GM19035 (cell line): ENCODE measurements around the gene DAGLA.
"Not testable (repeated sequence)": the region's sequence is repeated elsewhere in the genome, so short reads cannot be mapped to it uniquely, and the experiment has no call there.

ENCODE experiments used
- ATAC-seq: cut with Tn5 transposase; IDR thresholded peaks from one replicate; pipeline ENCODE4 v1.9.1; 2021; ENCODE audit not compliant: unreplicated experiment

DAGLA gene

DNA sequence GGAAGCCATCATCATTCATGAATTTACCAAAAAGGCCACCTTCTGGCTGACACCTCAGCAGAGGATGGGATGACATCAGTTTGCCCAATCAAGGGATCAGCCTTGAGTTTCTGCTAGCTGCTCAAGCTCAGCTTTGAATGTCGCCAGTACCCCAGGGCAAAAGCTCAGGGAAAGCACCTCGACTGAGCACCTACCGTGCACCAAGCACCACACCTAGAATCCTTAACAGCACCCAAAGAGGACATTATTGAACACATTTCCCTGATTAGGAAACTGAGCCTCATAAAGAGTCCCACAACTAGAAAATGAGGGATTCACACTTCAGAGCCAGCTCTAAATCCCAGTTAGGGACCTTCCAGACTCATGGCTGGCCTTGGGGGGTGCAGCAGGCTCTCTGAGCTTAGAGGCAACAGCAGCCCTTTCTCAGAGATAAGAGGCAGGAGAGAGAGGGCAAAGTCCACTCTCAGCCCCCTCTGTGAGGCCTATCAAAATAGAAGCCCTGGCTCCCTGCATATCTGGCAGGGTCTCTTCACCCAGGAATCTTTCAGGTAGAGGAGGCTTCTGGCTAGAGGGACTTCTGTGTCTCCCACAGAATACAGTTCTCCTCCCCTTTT lies 13.4 kb upstream of the DAGLA start:
- ATAC-seq, result no peak

DNA sequence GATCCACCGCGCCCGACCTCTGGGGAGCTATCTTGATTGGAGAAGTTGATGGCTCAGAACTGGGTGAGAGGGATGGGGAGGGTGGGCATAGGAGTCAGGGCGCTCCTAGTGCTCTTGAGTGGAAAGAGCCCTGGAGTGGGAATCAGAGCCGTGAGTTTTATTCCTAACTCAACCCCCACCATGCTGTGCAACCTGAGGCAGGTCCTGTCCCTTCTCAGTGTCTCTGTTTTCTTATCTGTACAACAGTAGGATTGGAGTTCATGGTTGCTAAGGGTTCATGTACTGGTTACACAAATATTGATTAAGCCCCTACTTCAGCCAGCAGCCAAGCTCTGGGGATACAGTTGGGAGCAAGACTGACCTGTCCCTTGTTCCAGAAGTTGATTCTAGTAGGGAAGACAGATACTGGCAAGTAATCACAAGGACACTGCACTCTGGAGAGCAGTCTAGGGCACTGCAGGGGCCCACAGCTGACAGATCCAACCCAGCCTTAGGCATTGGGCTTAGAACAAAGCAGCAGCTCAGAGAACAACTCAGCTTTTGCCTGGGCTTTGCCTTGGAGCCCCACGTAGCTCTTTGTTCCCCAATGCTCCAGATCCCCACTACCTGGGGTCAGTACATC lies 12.4 kb upstream of the DAGLA start:
- no peak for ATAC-seq

DNA sequence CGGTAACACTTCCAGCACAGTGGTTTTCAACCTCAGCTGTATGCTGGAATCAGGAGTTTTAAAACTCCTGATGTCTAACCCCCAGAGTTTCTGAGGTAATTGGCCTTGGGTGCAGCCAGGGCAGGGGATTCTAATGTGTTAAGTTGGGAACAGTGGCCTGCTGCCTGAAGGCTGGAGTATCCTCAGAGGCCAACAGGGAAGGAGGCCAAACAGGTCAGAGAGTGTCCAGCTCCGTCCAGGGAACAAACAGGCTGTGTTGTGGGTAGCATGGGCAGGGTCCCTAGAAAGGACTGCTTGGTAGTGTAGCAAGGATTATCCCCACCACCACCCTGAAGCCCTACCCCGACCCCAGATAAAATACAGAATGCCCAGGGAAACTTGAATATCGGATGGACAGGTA lies 10.8 kb upstream of the DAGLA start:
- ATAC-seq, result no peak

DNA sequence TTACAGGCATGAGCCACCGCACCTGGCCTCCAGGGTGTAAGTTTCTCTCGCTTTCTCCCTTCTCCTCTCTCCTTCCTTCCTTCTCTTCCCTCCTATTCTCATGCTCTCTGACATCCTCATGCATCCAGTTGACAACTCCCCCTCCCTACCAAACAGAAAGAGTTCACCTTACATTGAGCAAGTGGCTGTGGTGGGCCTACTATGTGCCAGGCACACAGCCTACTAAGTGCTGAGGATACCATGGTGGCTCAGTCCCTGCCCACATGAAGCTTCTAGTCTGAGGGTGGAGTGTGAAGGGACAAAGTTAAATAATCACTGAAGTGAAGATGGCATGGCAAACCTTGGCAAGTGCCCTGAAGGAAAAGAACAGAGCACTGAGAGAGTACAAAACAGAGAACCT lies 9.6 kb upstream of the DAGLA start:
- ATAC-seq, result no peak

DNA sequence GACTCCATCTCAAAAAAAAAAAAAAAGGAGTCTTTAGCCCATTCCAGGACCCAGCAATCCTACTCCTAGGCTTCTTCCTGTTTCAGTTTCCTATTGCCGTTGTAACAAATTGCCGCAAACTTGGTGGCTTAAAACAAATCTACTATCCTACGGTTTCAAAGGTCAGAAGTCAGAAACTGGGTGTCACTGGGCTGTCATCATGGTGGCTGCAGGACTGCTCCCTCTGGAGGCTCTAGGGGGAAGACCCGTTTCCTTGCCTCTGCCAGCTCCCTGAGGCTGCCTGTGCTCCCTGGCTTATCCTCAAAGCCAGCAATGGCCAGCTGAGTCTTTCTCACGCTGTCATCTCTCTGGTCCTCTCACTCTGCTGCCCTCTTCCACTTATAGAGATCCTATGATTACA lies 8.7 kb upstream of the DAGLA start:
- no peak for ATAC-seq

DNA sequence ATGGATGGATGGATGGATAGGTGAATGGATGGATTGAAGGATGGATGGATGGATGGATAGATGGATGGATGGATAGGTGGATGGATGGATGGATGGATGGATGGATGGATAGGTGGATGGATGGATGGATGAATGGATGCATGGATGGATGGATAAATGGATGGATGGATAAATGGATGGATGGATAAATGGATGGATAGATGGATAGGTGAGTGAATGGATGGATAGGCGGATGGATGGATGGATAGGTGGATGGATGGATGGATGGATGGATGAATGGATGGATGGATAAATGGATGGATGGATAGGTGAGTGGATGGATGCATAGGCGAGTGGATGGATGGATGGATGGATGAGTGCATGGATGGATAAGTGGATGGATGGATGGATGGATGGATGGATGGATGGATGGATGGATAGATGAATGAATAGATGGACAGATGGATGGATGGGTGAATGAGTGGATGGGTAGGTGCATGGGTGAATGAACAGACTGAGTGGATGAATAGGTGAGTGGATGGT lies 6.2 kb upstream of the DAGLA start:
- ATAC-seq, result not testable (repeated sequence)

DNA sequence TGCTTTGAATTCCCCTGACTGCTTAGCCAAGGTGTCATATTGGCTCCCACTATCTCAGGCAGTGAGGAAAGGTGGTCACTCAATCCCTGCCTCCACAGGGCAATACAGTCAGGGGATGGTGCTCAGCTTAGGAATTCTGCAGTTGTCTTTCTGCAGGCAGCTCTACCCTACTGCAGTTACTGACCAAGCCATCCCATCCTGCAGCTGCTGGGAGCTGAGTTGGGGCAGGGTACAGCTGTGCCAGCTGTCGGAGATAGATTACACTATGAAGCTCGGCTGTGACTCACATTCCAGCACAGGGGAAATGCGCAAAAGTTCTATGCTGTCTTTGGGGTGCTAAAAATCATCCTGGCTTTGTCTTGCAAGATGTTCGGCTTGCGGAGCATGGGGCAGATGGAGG lies 4.4 kb upstream of the DAGLA start:
- no peak for ATAC-seq

DNA sequence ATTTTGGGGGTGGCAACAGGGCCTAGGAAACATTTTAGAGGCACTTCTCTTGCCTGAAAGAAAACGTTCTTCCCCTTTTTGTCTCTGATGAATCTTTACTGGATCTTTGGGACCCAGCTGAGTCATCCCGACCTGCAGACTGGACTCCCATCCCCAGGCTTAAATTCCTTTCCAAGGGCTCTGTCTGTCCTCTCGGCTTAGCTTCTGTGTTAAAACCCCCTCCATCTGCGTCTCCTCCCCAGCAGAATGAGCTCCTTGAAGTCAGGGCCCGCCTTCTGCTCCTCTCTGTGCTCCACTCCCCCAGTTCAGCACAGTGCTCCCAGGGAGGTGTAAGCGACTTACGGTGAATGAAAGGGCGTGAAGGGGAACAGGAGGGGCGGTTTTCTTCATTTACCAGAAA lies 895 bp upstream of the DAGLA start:
- ATAC-seq, result no peak

DNA sequence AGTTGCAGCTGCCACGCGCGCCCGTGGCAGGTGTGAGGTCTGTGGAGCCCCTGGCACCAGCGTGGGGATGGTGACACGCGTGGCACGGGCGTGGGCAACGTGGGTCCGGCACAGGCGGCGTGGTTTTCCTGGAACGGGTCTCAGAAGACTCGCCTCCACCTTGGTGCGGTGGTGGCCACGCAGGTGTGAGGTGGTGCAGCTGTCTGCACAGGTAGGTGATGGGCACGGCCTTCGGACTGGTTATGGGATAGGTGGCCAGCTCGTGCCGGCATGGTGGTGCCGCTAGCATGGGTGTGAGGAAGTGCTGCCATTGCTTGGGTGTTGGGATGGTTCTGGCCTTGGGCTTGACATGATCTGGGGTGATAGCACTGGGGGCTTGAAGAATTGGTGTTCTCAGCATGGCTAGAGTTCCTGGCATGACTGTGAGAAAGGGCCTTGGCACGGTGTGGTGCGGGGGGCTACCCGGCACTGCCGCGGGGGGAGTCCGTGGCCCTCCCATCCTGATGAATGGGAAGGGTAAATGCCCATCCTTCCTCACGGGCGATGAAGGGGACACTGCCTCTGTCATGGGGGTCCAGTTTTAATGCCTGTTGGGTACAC lies 531 bp downstream of the DAGLA start:
- no peak for ATAC-seq

DNA sequence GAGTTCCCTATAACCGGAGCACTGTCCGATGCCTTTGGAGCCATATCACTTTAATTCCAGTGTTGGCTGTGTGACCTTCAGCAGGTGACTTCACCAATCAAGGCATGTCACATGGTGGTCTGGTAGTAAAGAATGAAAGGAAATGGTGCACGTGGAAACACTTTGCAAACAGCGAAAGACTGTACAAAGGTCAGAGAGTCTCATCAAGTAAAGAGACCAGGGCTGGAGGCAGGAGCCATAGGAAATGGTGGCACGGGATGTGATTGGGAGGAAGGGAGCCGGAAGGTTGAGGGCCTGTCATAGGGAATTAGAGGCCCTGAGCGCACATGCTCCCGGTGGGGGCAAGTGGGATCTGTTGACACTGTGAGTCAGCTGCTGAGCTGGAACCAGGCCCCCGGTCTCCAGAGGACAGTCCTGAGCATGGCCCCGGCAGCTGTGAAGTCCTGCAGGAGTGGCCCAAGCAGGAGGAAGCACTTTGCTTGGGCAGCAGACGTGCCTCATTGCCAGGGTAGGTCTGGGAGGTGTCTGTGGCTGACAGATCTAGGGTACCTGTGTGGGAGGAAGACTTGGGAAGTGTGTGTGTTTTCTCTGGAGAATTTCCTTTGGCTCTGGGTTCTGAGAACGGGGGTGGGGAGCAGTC lies 2.0 kb downstream of the DAGLA start:
- no peak for ATAC-seq

DNA sequence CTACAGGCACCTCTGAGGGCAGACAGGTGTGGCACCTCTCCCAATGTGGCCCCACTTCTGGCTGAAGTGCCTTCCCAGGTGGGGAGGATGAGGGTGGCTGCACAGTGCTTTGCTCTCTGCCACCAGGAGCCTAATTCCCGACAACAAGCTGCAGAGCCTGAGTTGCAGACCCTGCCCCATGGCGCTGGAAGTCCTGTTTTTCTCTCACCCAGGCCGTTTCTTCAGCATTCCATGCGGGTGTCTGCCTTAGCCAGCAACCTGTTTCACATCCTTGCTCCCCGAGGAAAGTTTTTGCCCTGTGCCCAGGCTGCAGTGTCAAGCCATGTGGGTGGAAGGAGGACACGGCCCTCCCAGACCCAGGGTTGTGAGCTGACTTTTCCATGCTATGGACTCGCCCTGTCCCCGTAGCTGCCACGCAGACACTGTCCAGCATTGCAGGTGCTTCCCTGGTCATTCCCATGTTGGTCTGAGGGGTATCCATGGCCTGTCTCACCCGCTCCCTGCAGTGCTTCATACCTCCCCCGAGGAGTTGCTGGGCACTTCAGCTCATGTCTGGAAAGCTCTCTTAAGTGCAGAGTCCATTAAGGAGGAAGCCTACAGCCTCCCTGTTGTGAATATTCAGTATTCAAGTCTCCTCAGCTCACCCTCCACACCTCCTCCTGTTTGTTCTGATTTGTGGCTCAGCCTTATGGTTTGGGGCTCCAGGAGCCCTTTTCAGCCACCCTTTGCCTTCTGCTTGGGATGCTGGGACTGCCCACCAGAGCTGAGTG lies 2.9 kb downstream of the DAGLA start:
- ATAC-seq, result no peak

DNA sequence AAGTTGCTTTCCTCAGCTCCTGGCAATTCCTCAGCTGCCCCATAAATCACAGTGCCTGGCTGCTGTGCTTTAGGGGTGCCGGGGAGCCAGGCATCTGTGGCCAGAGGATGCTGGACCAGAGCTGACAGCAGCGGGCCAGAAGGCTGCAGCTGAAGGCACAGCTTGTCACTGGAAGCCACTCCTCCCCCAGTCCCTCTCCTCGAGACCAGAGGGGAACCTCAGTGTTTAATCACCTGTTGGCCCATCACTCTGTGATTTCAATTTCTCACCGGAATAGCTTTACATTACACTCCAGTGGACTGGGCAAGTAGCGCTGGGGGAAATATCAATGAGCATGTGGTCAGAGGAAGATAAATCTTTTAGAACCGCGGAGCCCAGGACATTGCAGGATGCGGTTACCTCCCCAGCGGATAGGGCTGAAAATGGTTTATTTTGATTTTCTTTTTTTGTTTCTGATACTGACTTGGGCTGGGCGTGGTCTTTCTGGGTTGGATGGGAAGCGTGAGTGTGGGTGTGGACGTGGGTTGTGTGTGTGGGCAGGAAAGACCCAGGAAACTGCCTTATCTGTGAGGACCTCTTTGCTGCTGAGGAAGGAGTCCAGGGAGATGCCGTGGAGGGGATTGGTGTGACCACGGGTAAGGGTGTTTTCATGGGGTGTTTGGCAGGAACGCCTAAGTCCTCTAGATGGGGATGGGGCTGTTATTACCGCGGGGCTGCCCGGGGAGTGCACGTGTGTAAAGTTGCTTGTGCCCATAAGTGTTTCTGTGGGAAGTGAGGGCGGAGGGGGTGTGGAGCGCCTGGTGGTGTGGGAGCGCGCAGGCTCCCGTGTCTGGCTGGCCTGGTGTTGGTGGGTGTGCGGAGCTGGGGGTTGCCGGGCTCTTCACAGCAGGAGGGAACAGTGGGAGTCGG lies 4.0 kb downstream of the DAGLA start:
- ATAC-seq, result no peak

DNA sequence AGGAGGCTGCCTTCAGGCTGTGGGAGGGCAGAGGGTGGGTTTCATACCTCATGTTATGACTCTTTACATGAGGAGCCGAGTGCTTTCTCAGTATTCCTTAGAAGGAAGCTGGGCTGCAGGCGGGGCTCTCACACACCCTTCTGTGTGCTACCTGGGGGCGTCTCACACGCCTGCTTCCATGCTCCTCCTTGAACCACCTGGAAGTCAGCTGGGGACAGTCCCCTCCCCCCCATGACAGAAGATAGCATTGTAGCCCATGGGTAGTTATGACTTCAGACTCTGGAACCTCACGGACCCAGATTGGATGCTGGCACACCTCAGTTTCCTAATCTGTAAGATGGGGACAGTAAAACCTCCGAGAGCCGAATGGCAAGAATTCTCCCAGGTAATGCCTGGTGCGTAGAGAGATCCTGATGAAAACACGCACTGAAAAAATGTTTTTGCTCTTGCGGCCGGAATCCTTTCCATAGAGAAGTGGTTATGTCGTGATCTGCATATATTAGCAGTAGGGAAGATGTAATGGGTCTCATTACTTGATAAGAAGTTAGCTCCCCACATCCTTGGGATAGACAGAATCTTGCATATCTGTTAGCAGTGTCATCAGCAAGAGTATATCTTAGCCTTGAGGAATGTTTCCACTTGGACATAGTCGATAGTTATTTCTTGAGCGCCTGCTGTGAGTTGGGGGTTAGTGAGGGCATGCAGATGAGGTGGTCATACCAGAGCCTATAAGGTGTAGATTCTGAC lies 4.9 kb downstream of the DAGLA start:
- no peak for ATAC-seq

DNA sequence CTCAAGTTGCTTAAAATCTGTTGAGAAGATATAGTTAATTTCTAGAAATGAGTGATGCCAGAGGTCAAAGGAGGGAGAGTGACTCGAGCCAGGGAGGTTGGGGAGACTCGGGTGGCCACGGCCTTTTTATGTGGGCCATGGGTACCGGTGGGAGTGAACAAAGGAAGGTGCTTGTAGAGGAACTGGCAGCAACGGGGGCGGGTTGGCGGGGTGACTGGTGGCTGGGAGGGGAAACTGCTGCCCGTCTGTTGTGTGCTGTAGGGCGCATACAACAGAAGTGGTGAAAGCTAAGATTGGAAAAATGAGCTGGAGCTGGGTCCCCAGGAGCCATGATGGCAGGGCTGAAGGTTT lies 5.4 kb downstream of the DAGLA start:
- no peak for ATAC-seq

DNA sequence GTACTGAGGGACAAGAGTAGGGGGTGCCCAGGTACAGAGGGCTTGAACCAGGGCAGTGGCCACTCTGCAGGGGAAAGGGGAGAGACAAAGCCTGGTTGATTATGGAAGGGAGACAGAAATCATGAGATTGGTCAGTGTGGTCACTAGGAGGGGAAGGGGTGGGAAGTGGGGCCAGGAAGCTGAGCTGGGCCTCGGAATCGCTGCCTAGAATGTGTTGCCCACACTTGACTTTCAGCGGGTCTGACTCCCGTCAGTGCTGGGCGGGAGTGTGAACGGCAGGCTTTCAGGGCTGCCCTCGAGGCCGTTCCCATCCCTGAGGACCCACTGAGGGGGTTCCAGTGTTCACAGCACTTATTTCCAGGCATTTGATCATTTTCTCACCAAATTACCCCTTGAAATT lies 5.9 kb downstream of the DAGLA start:
- no peak for ATAC-seq

DNA sequence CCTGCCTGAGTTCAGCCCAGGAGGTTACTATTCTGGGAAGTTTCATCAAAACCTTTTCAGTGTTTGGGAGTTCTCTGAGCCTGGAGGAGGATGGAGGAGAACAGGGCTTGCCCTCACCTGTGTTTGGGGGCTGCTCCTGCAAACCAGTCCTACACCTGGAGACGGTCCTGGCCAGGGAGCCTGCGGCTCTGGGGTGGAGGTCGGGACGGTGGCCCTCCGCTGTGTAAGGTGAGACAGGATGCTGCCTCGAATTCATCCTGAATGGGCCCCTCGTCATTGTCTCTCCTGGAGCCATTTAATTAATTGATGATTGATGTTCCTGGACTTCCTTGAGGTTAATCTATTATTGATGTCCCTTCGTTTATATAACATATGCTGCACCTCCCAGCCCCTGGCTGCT lies 6.3 kb downstream of the DAGLA start:
- no peak for ATAC-seq

DNA sequence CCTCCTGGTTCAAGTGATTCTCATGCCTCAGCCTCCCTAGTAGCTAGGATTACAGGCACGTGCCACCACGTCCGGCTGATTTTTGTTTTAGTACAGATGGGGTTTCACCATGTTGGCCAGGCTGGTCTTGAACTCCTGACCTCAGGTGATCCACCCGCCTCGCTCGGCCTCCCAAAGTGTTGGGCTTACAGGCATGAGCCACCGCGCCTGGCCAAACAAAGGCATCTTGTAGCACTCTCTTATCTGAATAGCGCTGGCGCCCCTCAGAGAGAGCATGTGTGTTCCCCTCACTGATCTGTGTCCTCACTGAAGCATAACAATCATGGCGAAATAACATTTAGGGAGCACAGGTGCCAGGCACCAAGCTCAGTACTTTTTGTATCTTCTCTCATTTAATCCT lies 7.2 kb downstream of the DAGLA start:
- ATAC-seq, result no peak

DNA sequence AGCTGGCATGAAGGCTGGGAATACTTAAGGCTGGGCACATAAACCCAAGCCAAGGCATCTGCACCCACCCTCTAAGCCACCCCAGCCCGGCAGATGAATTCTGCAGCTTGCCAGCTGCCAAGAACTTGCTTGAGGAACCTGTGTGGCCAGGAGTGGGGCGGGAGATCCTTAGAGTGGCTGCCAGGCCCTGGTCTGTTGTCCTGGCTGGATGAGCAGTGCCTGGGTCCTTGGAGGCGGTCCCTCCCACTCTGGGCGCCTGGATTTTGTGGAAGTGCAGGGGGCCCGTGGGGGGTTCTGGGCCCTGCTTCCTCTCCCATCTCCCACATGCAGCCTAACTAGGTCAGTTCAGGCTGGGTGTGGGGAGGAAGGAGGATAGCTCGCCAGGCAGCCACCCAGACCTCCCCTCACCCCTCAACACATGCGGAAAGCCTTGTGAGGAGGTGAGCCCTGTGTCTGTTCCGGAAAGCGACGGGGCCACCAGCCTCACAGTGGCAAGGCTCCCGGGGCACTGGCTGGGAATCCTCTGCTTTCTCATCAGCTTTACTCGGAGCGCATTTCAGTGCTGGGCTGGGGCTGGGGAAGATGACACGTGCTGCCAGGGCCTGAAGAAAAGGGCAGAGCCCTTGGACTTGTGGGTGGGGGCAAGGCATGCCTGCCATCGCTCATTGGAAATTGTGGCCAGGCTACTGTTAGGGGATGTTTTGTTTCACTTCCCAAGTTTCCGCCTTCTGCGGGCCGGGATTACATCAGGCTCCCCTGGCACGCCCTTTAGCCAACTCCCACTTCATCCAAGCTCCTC lies 8.4 kb downstream of the DAGLA start:
- no peak for ATAC-seq

DNA sequence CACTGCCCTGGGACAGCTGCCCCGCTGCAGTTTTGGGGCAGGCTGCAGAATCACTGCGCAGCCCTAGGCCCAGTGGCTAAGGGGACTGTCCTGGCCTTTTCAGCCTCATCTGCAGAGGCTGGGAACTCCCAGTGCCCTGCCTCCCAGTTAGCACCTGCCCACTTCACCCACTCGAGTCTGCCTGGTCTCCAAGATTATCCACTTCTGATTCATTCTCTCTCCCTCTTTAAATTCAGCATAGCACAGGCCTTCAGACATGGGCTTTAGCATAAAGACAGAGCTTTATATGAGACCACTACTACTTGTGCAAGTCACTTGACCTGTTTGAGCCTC lies 8.9 kb downstream of the DAGLA start:
- no peak for ATAC-seq
